Endothelial cell (in vitro differentiated cells): ENCODE measurements around the gene HMOX1. TPM values are rescaled to one million over a fixed set of nuclear protein-coding genes. Genes with fewer than 3 reads are reported as not detected.

Experiments
- DNase-seq: peaks from one replicate; pipeline ENCODE4 v3.0.0; 2021; ENCODE audit warnings: low spot score
- H3K27ac Mint-ChIP-seq: one replicate; pipeline ENCODE4 v1.8.0; 2021; ENCODE audit warnings: mixed read lengths, inconsistent platforms; ENCODE audit not compliant: unreplicated experiment
- H3K27me3 Mint-ChIP-seq: one replicate; pipeline ENCODE4 v1.8.0; 2021; ENCODE audit warnings: mild to moderate bottlenecking, moderate library complexity, mixed read lengths, inconsistent platforms; ENCODE audit not compliant: unreplicated experiment
- H3K36me3 Mint-ChIP-seq: one replicate; pipeline ENCODE4 v1.8.0; 2021; ENCODE audit warnings: mild to moderate bottlenecking, low read depth, mixed read lengths, inconsistent platforms; ENCODE audit not compliant: unreplicated experiment
- H3K4me1 Mint-ChIP-seq: one replicate; pipeline ENCODE4 v1.8.0; 2021; ENCODE audit warnings: mild to moderate bottlenecking, mixed read lengths, inconsistent platforms; ENCODE audit not compliant: unreplicated experiment
- H3K4me3 Mint-ChIP-seq: one replicate; pipeline ENCODE4 v1.8.0; 2021; ENCODE audit warnings: mild to moderate bottlenecking, mixed read lengths, inconsistent platforms; ENCODE audit not compliant: unreplicated experiment
- H3K9me3 Mint-ChIP-seq: one replicate; pipeline ENCODE4 v1.8.0; 2021; ENCODE audit warnings: mixed read lengths, inconsistent platforms; ENCODE audit not compliant: unreplicated experiment
- CTCF ChIP-seq: fragments of 200-600 bp; sonication (generic); IDR thresholded peaks from one replicate; pipeline ENCODE4 v1.5.0; 2021; ENCODE audit warnings: antibody characterized with exemption; ENCODE audit not compliant: unreplicated experiment
- total RNA-seq: library from RNA; stranded (reverse); fragmentation: NEBNext Ultra II Directional; extraction: Animal tissue kit (Norgen Biotek cat#: 25700); gene quantifications from one replicate; pipeline ENCODE4 v1.2.1, GENCODE V29; 2021; ENCODE audit not compliant: unreplicated experiment

Gene HMOX1
- total RNA-seq, 1 donor from 2014 or later: 17.5 TPM

- DNase-seq: no peak
- H3K9me3 Mint-ChIP-seq: no peaks in the 10 kb centered on the region
- H3K27me3 Mint-ChIP-seq: peaks cover 7% of the 10 kb centered on the region
- no peak overlapping the region for H3K4me3 Mint-ChIP-seq
- peak overlapping the region; percentile 67 for H3K27ac Mint-ChIP-seq
- H3K36me3 Mint-ChIP-seq: no peaks in the 10 kb centered on the region
- peaks cover 49% of the 10 kb centered on the region for H3K4me1 Mint-ChIP-seq
- no peak for TF ChIP-seq CTCF
Measured at GRCh38 chr22:35378621-35379020, 2.3 kb upstream of the HMOX1 start.

- peak overlapping the region; percentile 67 for H3K27ac Mint-ChIP-seq
- no peak for TF ChIP-seq CTCF
Measured at GRCh38 chr22:35379146-35379993, 1.5 kb upstream of the HMOX1 start.

GRCh38 chr22:35380013-35380412 is 883 bp upstream of the HMOX1 start:
- no peak for DNase-seq
- no peaks in the 10 kb centered on the region for H3K9me3 Mint-ChIP-seq
- H3K27me3 Mint-ChIP-seq: peaks cover 7% of the 10 kb centered on the region
- H3K36me3 Mint-ChIP-seq: no peaks in the 10 kb centered on the region
- peak overlapping the region; percentile 42 for H3K4me3 Mint-ChIP-seq
- no peak for TF ChIP-seq CTCF
- no peak overlapping the region for H3K27ac Mint-ChIP-seq
- H3K4me1 Mint-ChIP-seq: peaks cover 44% of the 10 kb centered on the region

More at GRCh38 chr22:35379146-35379993, 1.5 kb upstream of the HMOX1 start:
- Mint-ChIP-seq H3K9me3 (no peaks in the 10 kb centered on the region), H3K4me3 (peak overlapping the region; percentile 42), H3K36me3 (no peaks in the 10 kb centered on the region), H3K4me1 (peaks cover 44% of the 10 kb centered on the region), H3K27me3 (peaks cover 7% of the 10 kb centered on the region)
- no peak for DNase-seq

DNA sequence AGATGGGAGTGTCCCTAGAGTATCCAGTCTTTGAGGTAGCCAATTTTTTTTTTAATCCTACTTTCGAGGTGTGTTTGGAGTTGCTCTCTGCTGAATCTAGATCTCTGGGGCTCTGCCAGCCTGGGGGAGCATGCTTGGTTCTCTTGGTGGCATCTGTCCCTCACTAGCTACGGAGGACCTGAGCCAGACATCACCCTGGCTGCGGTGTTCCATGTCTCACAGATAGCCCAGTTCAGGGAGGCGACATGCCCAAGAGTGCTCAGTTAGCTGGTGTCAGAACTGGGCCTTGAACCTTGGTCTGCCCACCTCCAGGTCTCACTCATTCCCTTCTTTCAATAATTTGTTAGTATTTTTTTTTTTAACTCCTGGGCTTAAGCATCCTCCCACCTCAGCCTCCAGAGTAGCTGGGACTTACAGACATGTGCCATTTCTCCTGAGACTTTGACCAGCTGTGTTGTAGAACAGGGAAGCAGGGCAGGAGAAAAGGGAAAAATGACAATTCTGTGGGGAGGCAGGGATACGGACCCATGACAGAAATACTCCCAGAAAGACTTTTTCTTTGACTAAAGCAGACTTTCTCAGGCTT is 621 bp downstream of the HMOX1 start:
- no peak for TF ChIP-seq CTCF

GRCh38 chr22:35383679-35384071 is 2.8 kb downstream of the HMOX1 start:
- DNase-seq: no peak
- TF ChIP-seq CTCF: no peak
- H3K27me3 Mint-ChIP-seq: peaks cover 2% of the 10 kb centered on the region

More for the DNA sequence above, 621 bp downstream of the HMOX1 start:
- H3K9me3 Mint-ChIP-seq: no peaks in the 10 kb centered on the region
- H3K27me3 Mint-ChIP-seq: peaks cover 4% of the 10 kb centered on the region
- peaks cover 44% of the 10 kb centered on the region for H3K4me1 Mint-ChIP-seq
- no peak for DNase-seq
- peak overlapping the region; percentile 84 for H3K4me3 Mint-ChIP-seq
- no peaks in the 10 kb centered on the region for H3K36me3 Mint-ChIP-seq
- H3K27ac Mint-ChIP-seq: peak overlapping the region; percentile 48

More at GRCh38 chr22:35383679-35384071, 2.8 kb downstream of the HMOX1 start:
- Mint-ChIP-seq H3K36me3 (peaks cover under 1% of the 10 kb centered on the region), H3K9me3 (no peaks in the 10 kb centered on the region), H3K4me3 (no peak overlapping the region), H3K27ac (no peak overlapping the region), H3K4me1 (peaks cover 24% of the 10 kb centered on the region)
